ENCODE results near the gene RSBN1. TPM values are rescaled to one million over a fixed set of nuclear protein-coding genes. Genes with fewer than 3 reads are reported as not detected.
"Not testable (repeated sequence)": the region's sequence is repeated elsewhere in the genome, so short reads cannot be mapped to it uniquely, and the experiment has no call there.

The RSBN1 gene
- total RNA-seq, 1 donor from 2014 or later: 24.7 TPM

DNA sequence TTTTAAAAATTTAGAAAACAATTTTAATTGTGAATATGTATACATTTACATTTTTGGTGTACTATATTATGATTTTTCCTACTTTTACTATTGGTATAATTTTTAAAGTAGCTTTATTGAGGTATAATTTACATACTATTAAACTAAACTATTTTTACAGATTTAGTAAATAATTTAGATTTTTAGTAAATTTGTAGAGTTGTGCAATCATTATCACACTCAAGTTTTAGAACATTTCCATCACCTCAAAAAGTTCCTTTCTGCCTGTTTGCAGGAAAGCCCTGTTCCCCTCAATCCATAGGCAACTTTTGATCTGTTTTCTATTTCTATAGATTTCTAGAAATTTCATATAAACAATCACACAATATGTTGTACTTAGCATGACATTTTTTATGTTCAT, 61.2 kb downstream of the RSBN1 start:
- intact Hi-C loops (cut with micrococcal nuclease): loop anchor here (10.0 kb wide), 1 partner anchor 796 kb away; the partner anchor contains the start of gene SLC16A1

DNA sequence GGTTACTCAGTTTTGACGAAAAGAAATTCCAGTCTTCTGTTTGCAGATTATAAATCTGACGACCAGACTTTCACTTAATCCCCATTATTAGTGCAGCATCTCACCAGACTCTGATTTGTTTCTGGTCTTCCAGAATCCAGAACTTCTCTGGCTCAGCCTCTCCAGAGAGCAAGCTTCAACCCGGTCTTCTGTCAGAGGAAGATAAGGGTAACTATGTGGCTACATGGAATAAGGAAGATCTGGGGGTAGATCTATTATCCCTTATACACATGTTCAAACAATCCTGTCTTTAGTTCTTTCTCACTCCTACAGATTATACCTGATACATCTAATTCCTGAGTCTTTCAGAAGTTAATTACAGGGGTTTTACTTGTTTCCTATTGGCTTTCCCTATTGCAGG, 62.9 kb downstream of the RSBN1 start:
- intact Hi-C loops (cut with micrococcal nuclease): no loop called here

DNA sequence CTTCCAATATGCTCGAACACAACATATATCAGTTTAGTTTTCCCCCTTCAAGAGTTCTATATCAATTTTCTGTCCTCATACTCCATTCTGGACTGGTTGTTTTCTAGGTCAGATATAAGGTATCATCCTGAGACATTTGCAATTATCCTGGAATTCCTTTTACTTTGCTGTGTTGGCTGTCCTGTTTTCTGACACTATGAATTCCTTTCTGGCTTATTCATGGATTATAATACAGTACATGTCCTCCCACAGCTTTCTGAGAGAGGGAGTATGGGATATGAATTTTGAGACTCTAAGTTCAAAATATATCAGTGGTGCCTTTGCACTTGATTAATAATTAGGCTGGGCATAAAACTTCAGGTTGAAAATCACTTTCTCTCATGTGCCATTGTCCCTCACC, 64.9 kb downstream of the RSBN1 start:
- intact Hi-C loops (cut with micrococcal nuclease): no loop called here

DNA sequence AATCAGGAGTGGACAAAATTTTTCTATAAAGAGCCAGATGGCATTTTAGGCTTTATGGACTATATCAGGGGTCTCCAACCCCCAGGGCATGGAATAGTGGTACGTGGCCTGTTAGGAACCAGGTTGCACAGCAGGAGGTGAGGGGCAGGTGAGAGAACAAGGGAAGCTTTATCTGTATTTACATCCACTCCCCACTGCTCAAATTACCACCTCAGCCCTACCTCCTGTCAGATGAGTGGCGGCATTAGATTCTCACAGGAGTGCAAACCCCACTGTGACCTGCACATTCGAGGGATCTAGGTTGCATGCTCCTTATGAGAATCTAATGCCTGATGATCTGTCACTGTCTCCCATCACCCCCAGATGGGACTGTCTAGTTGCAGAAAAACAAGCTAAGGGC, 66.9 kb downstream of the RSBN1 start:
- intact Hi-C loops (cut with micrococcal nuclease): no loop called here

DNA sequence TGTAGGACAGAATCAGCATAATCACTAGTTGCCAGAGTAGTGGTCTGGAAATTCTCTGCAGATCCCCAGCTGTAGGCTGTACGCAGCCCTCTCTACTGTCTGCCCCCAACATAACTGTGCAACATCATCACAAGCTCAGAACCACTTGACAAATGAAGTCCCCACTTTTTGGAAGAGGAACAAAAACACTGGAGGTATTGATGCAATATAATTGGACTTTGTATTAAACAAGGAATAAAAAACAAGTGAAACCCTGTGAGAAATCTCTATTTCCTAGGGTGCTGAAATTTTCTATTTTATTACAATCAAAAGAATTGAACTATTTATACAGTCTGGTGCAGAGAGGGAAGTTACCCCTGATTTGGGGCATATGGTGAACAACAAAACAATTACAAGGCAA, 68.2 kb downstream of the RSBN1 start:
- intact Hi-C loops (cut with micrococcal nuclease): no loop called here

DNA sequence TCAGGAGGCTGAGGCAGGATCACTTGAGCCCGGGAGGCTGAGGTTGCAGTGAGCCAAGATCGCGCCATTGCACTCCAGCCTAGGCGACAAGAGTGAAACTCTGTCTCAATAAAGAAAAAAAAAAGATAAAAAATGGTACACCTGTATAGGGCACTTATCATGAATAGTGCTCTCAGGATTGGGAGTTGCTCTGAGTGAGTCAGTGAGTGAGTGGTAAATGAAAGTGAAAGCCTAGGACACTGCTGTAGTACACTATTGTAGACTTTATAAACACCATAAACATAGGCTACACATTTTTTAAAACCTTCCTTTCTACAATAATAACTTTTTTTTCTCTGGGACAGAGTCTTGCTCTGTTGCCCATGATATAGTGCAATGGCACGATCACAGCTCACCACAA, 69.8 kb downstream of the RSBN1 start:
- intact Hi-C loops (cut with micrococcal nuclease): no loop called here

DNA sequence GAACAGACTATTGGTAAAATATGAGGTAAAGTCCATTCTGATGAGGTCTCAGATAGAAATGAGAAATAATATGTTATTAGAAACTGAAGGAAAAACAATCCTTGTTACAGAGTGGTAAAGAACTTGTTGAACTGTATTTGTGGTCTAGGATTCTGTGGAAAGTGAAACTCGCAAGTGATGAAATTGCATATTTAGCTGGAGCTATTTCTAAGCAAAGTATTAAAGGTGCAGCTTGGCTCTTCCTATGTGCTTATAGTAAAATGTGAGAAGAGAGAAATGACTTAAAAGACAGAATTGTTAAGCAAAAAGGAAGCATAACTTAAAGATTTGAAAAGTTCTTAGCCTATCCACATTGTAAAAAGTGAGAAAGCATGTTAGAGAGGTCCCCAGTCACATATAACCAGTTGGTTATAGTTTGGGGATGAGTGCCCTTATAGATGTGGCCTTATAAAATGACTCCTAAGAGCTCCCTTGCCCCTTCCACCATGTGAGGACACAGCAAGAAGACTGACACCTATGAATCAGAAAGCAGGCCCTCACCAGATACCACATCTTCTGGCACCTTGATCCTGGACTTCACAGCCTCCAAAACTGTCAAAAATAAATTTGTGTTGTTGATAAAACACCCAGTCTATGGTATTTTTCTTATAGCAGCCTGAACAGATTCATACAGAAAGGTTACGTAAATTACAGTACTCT, 77.8 kb downstream of the RSBN1 start:
- intact Hi-C loops (cut with micrococcal nuclease): no loop called here

DNA sequence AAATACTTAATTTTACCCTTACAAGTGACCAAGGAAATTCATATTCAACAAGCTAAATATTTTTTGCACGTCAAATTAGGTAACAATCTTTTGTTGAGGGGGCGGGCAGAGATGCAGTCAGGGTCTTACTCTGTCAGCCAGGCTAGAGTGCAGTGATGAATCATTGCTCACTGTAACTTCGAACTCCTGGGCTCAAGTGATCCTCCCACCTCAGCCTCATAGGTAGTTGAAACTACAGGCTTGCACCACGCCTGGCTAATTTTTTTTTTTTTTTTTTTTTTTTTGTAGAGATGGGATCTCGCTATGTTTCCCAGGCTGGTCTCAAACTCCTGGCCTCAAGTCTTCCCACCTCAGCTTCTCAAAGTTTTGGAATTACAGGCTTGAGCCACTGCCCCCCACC, 79.5 kb downstream of the RSBN1 start:
- intact Hi-C loops (cut with micrococcal nuclease): no loop called here

DNA sequence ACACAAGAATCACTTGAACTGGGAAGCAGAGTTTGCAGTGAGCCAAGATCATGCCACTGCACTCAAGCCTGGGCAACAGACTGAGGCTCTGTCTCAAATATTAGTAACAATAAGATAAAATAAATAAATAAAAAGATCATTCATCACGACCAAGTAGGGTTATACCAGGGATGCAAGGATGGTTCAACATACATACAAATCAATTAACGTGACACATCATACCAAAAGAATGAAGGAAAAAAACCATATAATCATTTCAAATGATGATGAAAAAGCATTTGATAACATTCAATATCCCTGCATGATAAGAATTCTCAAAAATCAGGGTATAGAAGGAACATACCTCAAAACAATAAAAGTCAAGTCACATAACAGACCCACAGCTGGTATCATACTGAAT, 91.3 kb downstream of the RSBN1 start:
- intact Hi-C loops (cut with micrococcal nuclease): no loop called here

DNA sequence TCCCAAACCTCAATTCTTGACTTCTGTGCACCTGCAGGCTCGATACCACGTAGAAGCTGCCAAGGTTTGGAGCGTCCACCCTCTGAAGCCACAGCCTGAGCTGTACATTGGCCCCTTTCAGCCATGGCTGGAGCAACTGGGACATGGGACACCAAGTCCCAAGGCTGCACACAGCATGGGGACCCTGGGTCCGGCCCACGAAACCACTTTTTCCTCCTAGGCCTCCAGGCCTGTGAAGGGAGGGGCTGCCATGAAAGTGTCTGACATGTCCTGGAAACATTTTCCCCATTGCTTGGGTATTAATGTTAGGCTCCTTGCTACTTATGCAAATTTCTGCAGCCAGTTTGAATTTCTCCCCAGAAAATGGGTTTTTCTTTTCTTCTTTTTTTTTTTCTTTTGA, 93.7 kb downstream of the RSBN1 start:
- intact Hi-C loops (cut with micrococcal nuclease): not testable (repeated sequence)

DNA sequence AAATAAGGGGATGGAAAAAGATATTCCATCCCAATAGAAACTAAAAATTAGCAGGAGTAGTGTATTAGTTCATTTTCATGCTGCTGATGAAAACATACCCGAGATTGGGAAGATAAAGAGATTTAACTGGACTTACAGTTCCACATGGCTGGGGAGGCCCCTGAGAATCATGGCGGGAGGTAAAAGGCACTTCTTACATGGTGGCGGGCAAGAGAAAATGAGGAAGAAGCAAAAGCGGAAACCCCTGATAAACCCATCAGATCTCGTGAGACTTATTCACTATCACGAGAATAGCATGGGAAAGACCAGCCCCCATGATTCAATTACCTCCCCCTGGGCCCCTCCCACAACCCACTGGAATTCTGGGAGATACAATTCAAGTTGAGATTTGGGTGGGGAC, 94.8 kb downstream of the RSBN1 start:
- intact Hi-C loops (cut with micrococcal nuclease): not testable (repeated sequence)

DNA sequence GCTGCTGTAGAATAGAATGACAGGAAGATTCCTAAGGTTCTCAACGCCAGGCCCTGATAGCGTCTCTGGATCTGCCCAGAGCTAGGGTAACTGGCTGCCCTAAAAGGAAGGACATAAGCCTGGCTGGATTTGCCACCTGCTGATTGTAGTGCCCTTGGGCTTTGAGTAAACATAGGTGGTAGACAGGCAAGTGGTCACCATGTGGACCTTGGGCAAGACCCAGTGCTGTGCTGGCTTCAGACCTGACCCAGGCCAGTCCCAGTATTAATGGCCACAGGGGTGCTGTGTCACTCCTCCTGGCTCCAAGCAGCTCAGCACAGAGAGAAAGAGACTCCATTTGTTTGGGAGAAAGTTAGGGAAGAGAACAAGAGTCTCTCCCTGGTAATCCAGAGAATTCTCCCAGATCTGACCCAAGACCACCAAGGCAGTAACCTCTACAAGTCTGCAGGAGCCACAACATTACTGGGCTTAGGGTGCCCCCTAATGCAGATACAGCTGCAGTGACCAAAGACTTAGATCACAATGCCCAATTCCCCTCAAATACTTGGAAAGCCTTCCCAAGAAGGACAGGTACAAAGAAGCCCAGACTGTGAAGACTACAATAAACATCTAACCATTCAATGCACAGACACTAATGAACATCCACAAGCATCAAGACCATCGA, 97.5 kb downstream of the RSBN1 start:
- intact Hi-C loops (cut with micrococcal nuclease): no loop called here

Other genes starting within 250 kb of the RSBN1 start
- gene PHTF1, start 53.0 kb downstream of the RSBN1 start, total RNA-seq: 24.5 TPM in 2 replicates
- 66.9 and 68.7 TPM in 2 replicates for gene PTPN22, start 59.2 kb upstream of the RSBN1 start, total RNA-seq
- gene BCL2L15, start 75.1 kb upstream of the RSBN1 start, total RNA-seq: 3.4 and 3.7 TPM in 2 replicates
- gene AP4B1, start 92.3 kb upstream of the RSBN1 start, total RNA-seq: 43.9 and 53.5 TPM in 2 replicates
- gene DCLRE1B, start 92.8 kb upstream of the RSBN1 start, total RNA-seq: 18.4 and 19.0 TPM in 2 replicates
- 78.3 and 80.0 TPM in 2 replicates for gene HIPK1, start 116.8 kb upstream of the RSBN1 start, total RNA-seq
- 0.11 and 0.14 TPM in 2 replicates for gene OLFML3, start 167.0 kb upstream of the RSBN1 start, total RNA-seq

All from T-helper 2 cell treated with Interferon-gamma antibody and Interleukin-4, amounts not matched to agents 100 ng/mL and 5 ng/mL, for 36 hours (primary cell).